H1 (cell line): ENCODE data around the gene QSOX1. TPM values are rescaled to one million over a fixed set of nuclear protein-coding genes. Genes with fewer than 3 reads are reported as not detected.

Experiments used
- BCL11A ChIP-seq, 2 experiments: IDR thresholded peaks; one replicate each; pipeline ENCODE4 v1.6.1; 2011; ENCODE audit warnings: low read depth in 2 of 2, low read length in 2 of 2, mild to moderate bottlenecking in 2 of 2
- CHD7 ChIP-seq: fragments of 300-600 bp; sonication (generic); IDR thresholded peaks from 2 replicates; pipeline ENCODE4 v1.7.1; 2012; ENCODE audit warnings: low read length, moderate library complexity, mild to moderate bottlenecking, inconsistent platforms; ENCODE audit not compliant: insufficient replicate concordance
- CTCF ChIP-seq, 3 experiments: IDR thresholded peaks; 1 replicate in 2 of 3; 2 replicates in 1 of 3; pipeline versions ENCODE4 v1.5.1 to v1.6.1; 2011; ENCODE audit warnings: low read length in 3 of 3, mild to moderate bottlenecking in 3 of 3, inconsistent platforms in 2 of 3, low read depth in 1 of 3, moderate library complexity in 1 of 3; ENCODE audit not compliant: insufficient read depth in 1 of 3; ENCODE audit errors: control extremely low read depth in 1 of 3
- JUND ChIP-seq: IDR thresholded peaks from 2 replicates; pipeline ENCODE4 v1.6.1; 2011; ENCODE audit warnings: mild to moderate bottlenecking, improper control_type of control experiment, low read length
- KDM1A ChIP-seq: fragments of 200-600, 300-600 bp; sonication (generic); IDR thresholded peaks from 2 replicates; pipeline ENCODE4 v1.7.1; 2016; ENCODE audit warnings: mild to moderate bottlenecking, low read length, borderline replicate concordance
- SUZ12 ChIP-seq: fragments of 200-600 bp; sonication (generic); IDR thresholded peaks from 2 replicates; pipeline ENCODE4 v1.6.1; 2012; ENCODE audit warnings: mild to moderate bottlenecking, inconsistent platforms, low read length, moderate library complexity, mixed read lengths
- TAF1 ChIP-seq: IDR thresholded peaks from 2 replicates; pipeline ENCODE4 v1.6.1; 2011; ENCODE audit warnings: mild to moderate bottlenecking, low read depth, low read length
- YY1 ChIP-seq: IDR thresholded peaks from 2 replicates; pipeline ENCODE4 v1.6.1; 2011; ENCODE audit warnings: low read depth, mild to moderate bottlenecking, low read length
- ZNF274 ChIP-seq: IDR thresholded peaks from 2 replicates; pipeline ENCODE4 v1.7.0; 2012; ENCODE audit warnings: low read length, borderline replicate concordance; ENCODE audit errors: extremely low read depth
- polyA plus RNA-seq, 7 experiments: library from polyadenylated mRNA; depleted of rRNA in 3 of 7; stranded (reverse) in 5 of 7; unstranded in 2 of 7; fragments of >200 nt in 5 of 7; fragments of 200-250 nt in 2 of 7; gene quantifications; 1 replicate in 5 of 7; 2 replicates in 1 of 7; 4 replicates in 1 of 7; pipeline versions ENCODE4 v1.2.1 to v1.2.3, GENCODE V29; 2011 to 2013; ENCODE audit warnings: missing spikeins in 2 of 7, mixed read lengths in 2 of 7
- total RNA-seq: library from RNA; stranded (reverse); fragmentation: NEBNext Ultra II Directional; extraction: Animal tissue kit (Norgen Biotek cat#: 25700); gene quantifications from 2 replicates; pipeline ENCODE4 v1.2.1, GENCODE V29; 2021

The QSOX1 gene
- total and polyA plus RNA-seq, 2 of the 8 experiments (the other 6 are each of a cell fraction or from before 2014, with no cell fraction given) = 97.7 to 123 TPM

GRCh38 chr1:180199018-180199417, 44.3 kb downstream of the QSOX1 start (continued):
- TF ChIP-seq CHD7 = no peak
- TF ChIP-seq SUZ12 = no peak
- TF ChIP-seq JUND = no peak
- no peak for TF ChIP-seq CTCF (IDR thresholded peaks at IDR 0.05; ENCODE audit: control extremely low read depth in 1 of 3, insufficient read depth in 1 of 3, low read depth in 1 of 3, low read length in 3 of 3)
- TF ChIP-seq ZNF274 = no peak
- no peak for TF ChIP-seq BCL11A (IDR thresholded peaks at IDR 0.05; ENCODE audit: low read depth in 2 of 2, low read length in 2 of 2)
- TF ChIP-seq KDM1A = no peak
- TF ChIP-seq YY1 = no peak
- TF ChIP-seq TAF1 = no peak
